ENCODE data around the gene SPDYC. TPM values are rescaled to one million over a fixed set of nuclear protein-coding genes. Genes with fewer than 3 reads are reported as not detected.
A peak's percentile ranks its signal among the peaks of the same experiment; 100 is the strongest.

The SPDYC gene
- total RNA-seq, 1 experiment from 2014 or later, result 1.2 TPM

DNA sequence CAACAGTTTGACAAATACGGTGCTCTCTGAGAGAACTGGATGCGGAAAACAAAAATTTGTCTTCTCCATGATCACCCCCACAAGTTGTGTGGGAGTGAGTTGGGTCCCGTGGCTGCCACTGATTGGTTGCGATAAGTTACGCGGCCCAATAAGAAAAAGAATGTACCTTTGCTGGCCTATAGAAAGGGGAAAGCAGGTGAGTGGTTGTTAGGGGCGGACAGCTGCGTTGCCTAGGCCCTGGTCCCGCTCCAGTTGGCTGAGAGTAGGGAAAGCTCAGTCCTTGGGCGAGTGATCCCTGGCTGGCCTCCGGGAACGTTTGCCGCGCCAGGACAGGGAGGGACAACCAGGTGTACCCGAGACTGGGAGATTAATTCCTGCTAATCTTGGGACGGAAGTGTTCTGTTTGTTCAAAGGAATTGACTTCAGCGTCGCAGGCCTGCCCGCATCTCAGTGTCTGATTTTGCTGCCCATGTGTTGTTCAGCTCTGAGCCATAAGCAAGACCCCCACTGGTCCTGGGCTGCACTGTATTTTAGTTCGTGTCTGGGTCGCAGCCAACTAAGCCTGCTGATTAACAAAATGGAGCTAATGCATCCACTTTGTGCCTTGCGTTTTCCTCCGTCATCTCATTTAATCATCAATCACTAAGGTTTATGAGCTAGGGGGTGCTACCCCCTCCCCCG is 34.9 kb upstream of the SPDYC start:
- Histone ChIP-seq H3K79me2 (ENCODE audit: insufficient read depth, low read length) (peaks cover 27% of the 10 kb centered on the region), H3K27ac (ENCODE audit: low read depth, low read length) (peak overlapping the region; percentile 89), H3K4me2 (ENCODE audit: low read length) (peak overlapping the region; percentile 95), H3K36me3 (ENCODE audit: control insufficient read depth in 1 of 2, insufficient read depth in 2 of 2, low read length in 2 of 2) (peaks cover 13 to 22% of the 10 kb centered on the region in 2 experiments; a peak in 2 of 4 replicates), H3K27me3 (ENCODE audit: insufficient read depth, low read length) (no peaks in the 10 kb centered on the region), H3K9me3 (ENCODE audit: control insufficient read depth in 1 of 2, insufficient read depth in 1 of 2, low read depth in 1 of 2, low read length in 2 of 2) (no peaks in the 10 kb centered on the region), H2AFZ (ENCODE audit: low read depth, low read length, poor library complexity, severe bottlenecking) (no peak overlapping the region), H3K9me2 (ENCODE audit: insufficient read depth) (no peaks in the 10 kb centered on the region), H4K20me1 (ENCODE audit: insufficient read depth) (no peaks in the 10 kb centered on the region), H3K4me1 (ENCODE audit: control insufficient read depth in 1 of 2, insufficient read depth in 2 of 2, low read length in 2 of 2) (peaks cover 9 to 28% of the 10 kb centered on the region in 2 experiments; a peak in 3 of 4 replicates), H3K4me3 (replicated peaks in 1 of 2; ENCODE audit: low read depth in 1 of 2, low read length in 2 of 2) (peak overlapping the region; percentile 81 to 98), H3K9ac (ENCODE audit: low read length) (peak overlapping the region; percentile 89)
- TSS peak; percentile 84 for BruUV-seq (replicated peaks)
- ChIA-PET RAD21 (ENCODE audit: low non-redundant PET in 1 of 2, low total read pairs in 2 of 2, uncharacterized antibody in 2 of 2, unreplicated experiment in 2 of 2) (interaction anchor here (0.6 to 1.1 kb wide), 3 partner anchors 13 to 46 kb away, joined by 3 to 4 read pairs (median 3); partner anchors contain the start of genes CAPN1 (in 1 of the 2), FAU (in 1 of the 2) and MRPL49 (in 1 of the 2)), POLR2A (interaction anchor here (0.6 to 4.1 kb wide), 19 partner anchors 9 to 331 kb away, joined by 3 to 52 read pairs (median 4); partner anchors contain the start of genes CAPN1, FAU, MRPL49 and NEAT1), CTCF (interaction anchor here (1.2 to 2.6 kb wide), 6 partner anchors 9 to 46 kb away, joined by 3 to 9 read pairs (median 5); partner anchors contain the start of genes TM7SF2 and ZNHIT2)
- peak; percentile 97 for TF ChIP-seq POLR2AphosphoS5 (IDR thresholded peaks at IDR 0.05; ENCODE audit: low read depth, low read length)
- TF ChIP-seq EZH2phosphoT487 (IDR thresholded peaks at IDR 0.05; ENCODE audit: borderline replicate concordance), result no peak
- peak; percentile 83 for TF ChIP-seq POLR2A (IDR thresholded peaks at IDR 0.05; ENCODE audit: borderline replicate concordance, extremely low read depth, insufficient read depth, insufficient read length)
- TF ChIP-seq TCF7L2 (IDR thresholded peaks at IDR 0.05; ENCODE audit: borderline replicate concordance, extremely low read depth, insufficient read depth, insufficient read length), result no peak
- intact Hi-C loops (cut with micrococcal nuclease), result loop anchor here (2.0 kb wide), 1 partner anchor 46 kb away; the partner anchor contains the start of gene CAPN1
- DNase-seq (ENCODE audit: low read depth, low spot score) (peak; percentile 95), ATAC-seq (peak; percentile 88)

DNA sequence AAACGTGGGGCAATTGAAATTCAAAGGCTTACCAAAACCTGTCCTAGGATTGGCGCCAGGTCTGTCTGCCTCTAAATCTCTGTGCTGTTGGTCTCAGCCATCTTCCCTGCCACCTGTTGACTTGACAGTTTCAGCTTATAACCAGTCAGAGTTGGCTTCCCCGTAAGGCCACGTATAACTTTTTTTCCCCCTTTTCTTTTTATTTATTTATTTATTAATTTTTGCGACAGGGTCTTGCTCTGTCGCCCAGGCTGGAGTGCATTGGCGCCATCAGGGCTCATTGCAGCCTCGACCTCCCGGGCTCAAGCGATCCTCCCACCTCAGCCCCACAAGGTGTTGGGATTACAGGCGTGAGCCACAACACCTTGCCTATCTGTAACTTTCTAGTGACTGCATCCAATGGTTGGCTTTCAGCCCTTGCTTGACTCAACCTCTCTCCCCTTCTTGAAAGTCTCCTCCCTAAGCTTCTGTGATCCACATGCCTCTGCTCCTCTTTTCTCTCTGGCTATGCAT is 34.3 kb upstream of the SPDYC start:
- intact Hi-C loops (cut with micrococcal nuclease), result loop anchor here (2.0 kb wide), 1 partner anchor 45 kb away; the partner anchor contains the start of gene CAPN1
- no peaks in the 10 kb centered on the region for H3K9me2 ChIP-seq (ENCODE audit: insufficient read depth)
- H3K27ac ChIP-seq (ENCODE audit: low read depth, low read length), result peak overlapping the region; percentile 89
- peak overlapping the region; percentile 95 for H3K4me2 ChIP-seq (ENCODE audit: low read length)
- DNase-seq (ENCODE audit: low read depth, low spot score) (no peak), ATAC-seq (no peak)
- ChIA-PET RAD21 (ENCODE audit: low non-redundant PET in 1 of 2, low total read pairs in 2 of 2, uncharacterized antibody in 2 of 2, unreplicated experiment in 2 of 2) (interaction anchor here (0.6 to 1.1 kb wide), 3 partner anchors 13 to 46 kb away, joined by 3 to 4 read pairs (median 3); partner anchors contain the start of genes CAPN1 (in 1 of the 2), FAU (in 1 of the 2) and MRPL49 (in 1 of the 2)), POLR2A (interaction anchor here (0.8 to 4.1 kb wide), 14 partner anchors 9 to 332 kb away, joined by 3 to 52 read pairs (median 4); partner anchors contain the start of genes CAPN1, FAU, MRPL49 and SPDYC), CTCF (interaction anchor here (1.2 to 2.6 kb wide), 5 partner anchors 18 to 45 kb away, joined by 3 to 9 read pairs (median 6); partner anchors contain the start of genes TM7SF2 and ZNHIT2)
- BruUV-seq (replicated peaks), result no TSS peak
- peak overlapping the region; percentile 81 to 98 for H3K4me3 ChIP-seq (replicated peaks in 1 of 2; ENCODE audit: low read depth in 1 of 2, low read length in 2 of 2)
- H4K20me1 ChIP-seq (ENCODE audit: insufficient read depth), result no peaks in the 10 kb centered on the region
- peak overlapping the region; percentile 89 for H3K9ac ChIP-seq (ENCODE audit: low read length)
- H3K9me3 ChIP-seq (ENCODE audit: control insufficient read depth in 1 of 2, insufficient read depth in 1 of 2, low read depth in 1 of 2, low read length in 2 of 2), result no peaks in the 10 kb centered on the region
- H3K36me3 ChIP-seq (ENCODE audit: control insufficient read depth in 1 of 2, insufficient read depth in 2 of 2, low read length in 2 of 2), result peaks cover 10 to 18% of the 10 kb centered on the region in 2 experiments; a peak in 2 of 4 replicates
- peaks cover 9 to 28% of the 10 kb centered on the region in 2 experiments; a peak in 3 of 4 replicates for H3K4me1 ChIP-seq (ENCODE audit: control insufficient read depth in 1 of 2, insufficient read depth in 2 of 2, low read length in 2 of 2)
- peaks cover 27% of the 10 kb centered on the region for H3K79me2 ChIP-seq (ENCODE audit: insufficient read depth, low read length)
- H2AFZ ChIP-seq (ENCODE audit: low read depth, low read length, poor library complexity, severe bottlenecking), result no peak overlapping the region
- no peaks in the 10 kb centered on the region for H3K27me3 ChIP-seq (ENCODE audit: insufficient read depth, low read length)
- TF ChIP-seq TCF7L2 (IDR thresholded peaks at IDR 0.05; ENCODE audit: borderline replicate concordance, extremely low read depth, insufficient read depth, insufficient read length) (no peak), POLR2A (IDR thresholded peaks at IDR 0.05; ENCODE audit: borderline replicate concordance, extremely low read depth, insufficient read depth, insufficient read length) (no peak), EZH2 (IDR thresholded peaks at IDR 0.05) (no peak), SIN3A (IDR thresholded peaks at IDR 0.05; ENCODE audit: low read depth) (no peak), EGR1 (IDR thresholded peaks at IDR 0.05; ENCODE audit: low read depth) (no peak), CEBPB (IDR thresholded peaks at IDR 0.05; ENCODE audit: low read depth) (no peak), FOSL1 (IDR thresholded peaks at IDR 0.05; ENCODE audit: low read depth) (no peak), SP1 (IDR thresholded peaks at IDR 0.05; ENCODE audit: low read depth) (no peak), EZH2phosphoT487 (IDR thresholded peaks at IDR 0.05; ENCODE audit: borderline replicate concordance) (no peak), CBX3 (IDR thresholded peaks at IDR 0.05; ENCODE audit: low read depth) (no peak), MAX (IDR thresholded peaks at IDR 0.05) (no peak), POLR2AphosphoS5 (IDR thresholded peaks at IDR 0.05; ENCODE audit: low read depth, low read length) (no peak), ELF1 (IDR thresholded peaks at IDR 0.05; ENCODE audit: borderline replicate concordance, low read depth) (no peak)
- TF ChIP-seq, protein P1, sequence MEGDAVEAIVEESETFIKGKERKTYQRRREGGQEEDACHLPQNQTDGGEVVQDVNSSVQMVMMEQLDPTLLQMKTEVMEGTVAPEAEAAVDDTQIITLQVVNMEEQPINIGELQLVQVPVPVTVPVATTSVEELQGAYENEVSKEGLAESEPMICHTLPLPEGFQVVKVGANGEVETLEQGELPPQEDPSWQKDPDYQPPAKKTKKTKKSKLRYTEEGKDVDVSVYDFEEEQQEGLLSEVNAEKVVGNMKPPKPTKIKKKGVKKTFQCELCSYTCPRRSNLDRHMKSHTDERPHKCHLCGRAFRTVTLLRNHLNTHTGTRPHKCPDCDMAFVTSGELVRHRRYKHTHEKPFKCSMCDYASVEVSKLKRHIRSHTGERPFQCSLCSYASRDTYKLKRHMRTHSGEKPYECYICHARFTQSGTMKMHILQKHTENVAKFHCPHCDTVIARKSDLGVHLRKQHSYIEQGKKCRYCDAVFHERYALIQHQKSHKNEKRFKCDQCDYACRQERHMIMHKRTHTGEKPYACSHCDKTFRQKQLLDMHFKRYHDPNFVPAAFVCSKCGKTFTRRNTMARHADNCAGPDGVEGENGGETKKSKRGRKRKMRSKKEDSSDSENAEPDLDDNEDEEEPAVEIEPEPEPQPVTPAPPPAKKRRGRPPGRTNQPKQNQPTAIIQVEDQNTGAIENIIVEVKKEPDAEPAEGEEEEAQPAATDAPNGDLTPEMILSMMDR (IDR thresholded peaks at IDR 0.05 in 2 of 3, conservative IDR thresholded peaks at IDR 0.05 in 1 of 3; ENCODE audit: borderline replicate concordance in 1 of 3, insufficient read depth in 1 of 3, low read depth in 2 of 3, low read length in 2 of 3), result no peak
- TF ChIP-seq, protein P2, sequence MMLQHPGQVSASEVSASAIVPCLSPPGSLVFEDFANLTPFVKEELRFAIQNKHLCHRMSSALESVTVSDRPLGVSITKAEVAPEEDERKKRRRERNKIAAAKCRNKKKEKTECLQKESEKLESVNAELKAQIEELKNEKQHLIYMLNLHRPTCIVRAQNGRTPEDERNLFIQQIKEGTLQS (IDR thresholded peaks at IDR 0.05), result no peak

Measured in HCT116 (cell line).